ENCODE measurements around the gene SLC34A2. TPM values are rescaled to one million over a fixed set of nuclear protein-coding genes. Genes with fewer than 3 reads are reported as not detected.

SLC34A2 gene
- total RNA-seq, 4 donors from 2014 or later = 2.5 to 7.8 (median 3.8) TPM

GRCh38 chr4:25713812-25714211, 58.2 kb downstream of the SLC34A2 start:
- H3K27me3 ChIP-seq = no peaks in the 10 kb centered on the region
- no peaks in the 10 kb centered on the region for H3K4me1 ChIP-seq
- no peak for DNase-seq (ENCODE audit: low spot score in 2 of 2)
- peaks cover 3% of the 10 kb centered on the region for H3K9me3 ChIP-seq
- H3K4me3 ChIP-seq = no peak overlapping the region
- 82% methylated on average over 4 of the region's 4 CpGs for WGBS
- H3K27ac ChIP-seq = no peak overlapping the region
- H3K36me3 ChIP-seq = no peaks in the 10 kb centered on the region
- TF ChIP-seq CTCF (IDR thresholded peaks at IDR 0.05) = no peak
- TF ChIP-seq POLR2AphosphoS5 (IDR thresholded peaks at IDR 0.05) = no peak
- TF ChIP-seq EP300 (IDR thresholded peaks at IDR 0.05) = no peak
- no peak for TF ChIP-seq POLR2A (IDR thresholded peaks at IDR 0.05)

- Histone ChIP-seq H3K4me3 (no peak overlapping the region), H3K36me3 (no peaks in the 10 kb centered on the region), H3K27ac (no peak overlapping the region), H3K27me3 (no peaks in the 10 kb centered on the region), H3K4me1 (no peaks in the 10 kb centered on the region), H3K9me3 (no peaks in the 10 kb centered on the region)
- no peak for DNase-seq (ENCODE audit: low spot score in 2 of 2)
- 50% methylated on average over 3 of the region's 3 CpGs for WGBS
- no peak for TF ChIP-seq POLR2AphosphoS5 (IDR thresholded peaks at IDR 0.05)
- no peak for TF ChIP-seq CTCF (IDR thresholded peaks at IDR 0.05)
- no peak for TF ChIP-seq POLR2A (IDR thresholded peaks at IDR 0.05)
- TF ChIP-seq EP300 (IDR thresholded peaks at IDR 0.05) = no peak
These were observed 67.3 kb downstream of the SLC34A2 start for GRCh38 chr4:25722964-25723363.

- no peaks in the 10 kb centered on the region for H3K4me1 ChIP-seq
- no peak for DNase-seq (ENCODE audit: low spot score in 2 of 2)
- H3K4me3 ChIP-seq = no peak overlapping the region
- no peaks in the 10 kb centered on the region for H3K36me3 ChIP-seq
- TF ChIP-seq CTCF (IDR thresholded peaks at IDR 0.05) (no peak), EP300 (IDR thresholded peaks at IDR 0.05) (no peak)
- H3K9me3 ChIP-seq = no peaks in the 10 kb centered on the region
- 100% methylated on average over 1 of the region's 1 CpG for WGBS
- no peak overlapping the region for H3K27ac ChIP-seq
- H3K27me3 ChIP-seq = no peaks in the 10 kb centered on the region
These were observed 67.8 kb downstream of the SLC34A2 start for GRCh38 chr4:25723409-25723808.

GRCh38 chr4:25725870-25726269, 70.2 kb downstream of the SLC34A2 start:
- H3K4me3 ChIP-seq = no peak overlapping the region
- no peak overlapping the region for H3K27ac ChIP-seq
- no peaks in the 10 kb centered on the region for H3K36me3 ChIP-seq
- no peak for DNase-seq (ENCODE audit: low spot score in 2 of 2)
- no peak for TF ChIP-seq POLR2A (IDR thresholded peaks at IDR 0.05)
- TF ChIP-seq EP300 (IDR thresholded peaks at IDR 0.05) = no peak
- TF ChIP-seq POLR2AphosphoS5 (IDR thresholded peaks at IDR 0.05) = no peak
- TF ChIP-seq CTCF (IDR thresholded peaks at IDR 0.05) = no peak
- H3K4me1 ChIP-seq = no peaks in the 10 kb centered on the region
- H3K27me3 ChIP-seq = no peaks in the 10 kb centered on the region
- no peaks in the 10 kb centered on the region for H3K9me3 ChIP-seq
- 86% methylated on average over 7 of the region's 7 CpGs for WGBS

GRCh38 chr4:25727711-25728493, 72.3 kb downstream of the SLC34A2 start:
- H3K4me1 ChIP-seq = no peaks in the 10 kb centered on the region
- 85% methylated on average over 9 of the region's 9 CpGs for WGBS
- no peak overlapping the region for H3K27ac ChIP-seq

More at GRCh38 chr4:25727711-25728493, 72.3 kb downstream of the SLC34A2 start:
- no peak for DNase-seq (ENCODE audit: low spot score in 2 of 2)
- Histone ChIP-seq H3K4me3 (no peak overlapping the region), H3K9me3 (no peaks in the 10 kb centered on the region), H3K27me3 (no peaks in the 10 kb centered on the region), H3K36me3 (no peaks in the 10 kb centered on the region)
- TF ChIP-seq POLR2A (IDR thresholded peaks at IDR 0.05) (no peak), CTCF (IDR thresholded peaks at IDR 0.05) (no peak), POLR2AphosphoS5 (IDR thresholded peaks at IDR 0.05) (no peak), EP300 (IDR thresholded peaks at IDR 0.05) (no peak)

Other genes with a start within 250 kb of the SLC34A2 start
- 10 to 100 TPM in 2 of 4 donors, 1 to 10 TPM in 2; 5.5 to 16.0 (median 12.3) TPM for gene SEL1L3, start 207.1 kb downstream of the SLC34A2 start, total RNA-seq

All from suprapubic skin (tissue), 4 donors.